ENCODE data around the gene ERRFI1.
"Not testable (repeated sequence)": the region's sequence is repeated elsewhere in the genome, so short reads cannot be mapped to it uniquely, and the experiment has no call there.

ERRFI1 gene

DNA sequence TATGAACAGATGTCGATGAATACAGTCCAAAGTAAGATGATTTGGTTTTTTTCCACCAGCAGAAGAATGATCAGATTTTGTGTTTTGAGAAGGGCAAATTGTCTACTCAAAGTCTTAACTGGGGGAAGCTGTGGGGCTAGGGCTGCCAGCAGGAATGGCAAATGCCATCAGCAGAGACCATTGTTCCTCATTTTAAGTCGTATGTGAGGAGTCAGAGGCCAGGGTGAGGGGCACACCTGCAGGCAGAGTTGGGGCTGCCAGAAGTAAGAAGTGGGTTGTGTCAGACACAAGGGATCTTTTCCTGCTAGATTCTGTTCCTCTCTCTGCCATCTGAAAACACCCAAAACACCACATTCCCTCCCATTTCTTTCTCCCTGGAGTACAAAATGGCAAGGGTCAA is 55.9 kb downstream of the ERRFI1 start:
- no peak for DNase-seq (ENCODE audit: low read depth)
- no peak for TF ChIP-seq CTCF (conservative IDR thresholded peaks at IDR 0.05; ENCODE audit: low read depth, low read length)
- H3K4me3 ChIP-seq (ENCODE audit: low read length): no peak overlapping the region

GRCh38 chr1:7967651-7968050 is 58.5 kb downstream of the ERRFI1 start:
- TF ChIP-seq CTCF (conservative IDR thresholded peaks at IDR 0.05; ENCODE audit: low read depth, low read length): no peak
- no peak for DNase-seq (ENCODE audit: low read depth)
- no peak overlapping the region for H3K4me3 ChIP-seq (ENCODE audit: low read length)

DNA sequence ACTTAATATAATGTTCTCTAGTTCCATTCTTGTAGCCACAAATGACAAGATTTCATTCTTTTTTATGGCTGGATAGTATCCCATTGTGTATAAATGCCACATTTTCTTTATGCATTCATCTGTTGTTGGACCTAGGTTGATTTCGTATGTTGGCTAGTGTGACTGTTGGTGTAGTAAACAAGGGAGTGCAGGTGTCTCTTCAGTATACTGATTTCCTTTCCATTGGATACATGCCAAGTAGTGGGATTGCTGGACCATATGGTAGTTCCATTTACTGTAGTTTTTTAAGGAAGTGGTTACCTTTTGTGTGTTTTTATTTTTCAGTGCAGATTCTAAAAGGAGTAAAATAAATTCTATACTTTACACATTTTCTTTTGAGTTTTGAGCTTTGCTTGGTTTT is 58.9 kb downstream of the ERRFI1 start:
- no peak overlapping the region for H3K4me3 ChIP-seq (ENCODE audit: low read length)
- no peak for DNase-seq (ENCODE audit: low read depth)
- no peak for TF ChIP-seq CTCF (conservative IDR thresholded peaks at IDR 0.05; ENCODE audit: low read depth, low read length)

- DNase-seq (ENCODE audit: low read depth): no peak
- no peak for TF ChIP-seq CTCF (conservative IDR thresholded peaks at IDR 0.05; ENCODE audit: low read depth, low read length)
- no peak overlapping the region for H3K4me3 ChIP-seq (ENCODE audit: low read length)
These were observed 61.6 kb downstream of the ERRFI1 start for GRCh38 chr1:7964476-7964875.

GRCh38 chr1:7963841-7964240 is 62.3 kb downstream of the ERRFI1 start:
- DNase-seq (ENCODE audit: low read depth); H3K4me3 ChIP-seq (ENCODE audit: low read length): not testable (repeated sequence)

DNA sequence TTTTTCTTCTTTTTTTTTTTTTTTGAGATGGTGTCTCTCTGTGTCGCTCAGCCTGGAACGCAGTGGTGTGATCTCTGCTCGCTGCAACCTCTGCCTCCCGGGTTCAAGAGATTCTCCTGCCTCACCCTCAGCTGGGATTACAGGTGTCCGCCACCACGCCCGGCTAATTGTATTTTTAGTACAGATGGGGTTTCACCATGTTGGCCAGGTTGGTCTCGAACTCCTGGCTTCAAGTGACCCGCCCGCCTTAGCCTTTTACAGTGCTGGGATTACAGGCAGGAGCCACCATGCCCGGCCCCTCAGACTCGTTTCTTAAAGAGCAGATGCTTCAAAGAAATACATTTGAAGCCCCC is 62.8 kb downstream of the ERRFI1 start:
- not testable (repeated sequence) for DNase-seq (ENCODE audit: low read depth); H3K4me3 ChIP-seq (ENCODE audit: low read length)

GRCh38 chr1:7962636-7963377 is 63.3 kb downstream of the ERRFI1 start:
- no peak for TF ChIP-seq CTCF (conservative IDR thresholded peaks at IDR 0.05; ENCODE audit: low read depth, low read length)
- H3K4me3 ChIP-seq (ENCODE audit: low read length): peak overlapping the region; percentile 91
- no peak for DNase-seq (ENCODE audit: low read depth)

DNA sequence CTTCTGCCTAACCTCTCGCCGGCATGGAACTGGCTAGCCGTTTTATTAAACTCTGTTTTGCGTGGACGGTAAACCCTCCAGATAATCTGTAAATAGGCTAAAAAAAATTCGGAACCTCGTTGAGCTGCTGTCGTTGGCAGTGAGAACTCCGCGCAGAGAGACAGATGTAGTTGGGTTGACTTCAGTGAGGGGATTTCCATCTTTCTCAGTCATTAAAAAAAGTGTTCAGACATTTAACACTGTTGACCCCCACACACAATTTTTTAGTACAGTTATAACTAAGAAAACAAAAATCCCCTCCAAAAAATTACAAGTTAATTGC is 64.1 kb downstream of the ERRFI1 start:
- H3K4me3 ChIP-seq (ENCODE audit: low read length): peak overlapping the region; percentile 91
- TF ChIP-seq CTCF (conservative IDR thresholded peaks at IDR 0.05; ENCODE audit: low read depth, low read length): no peak
- no peak for DNase-seq (ENCODE audit: low read depth)

Data from retinal pigment epithelial cell (primary cell).